NCI-H510A (cell line): ENCODE data around the gene UBE2K.
"Not testable (repeated sequence)": the region's sequence is repeated elsewhere in the genome, so short reads cannot be mapped to it uniquely, and the experiment has no call there.

Experiments
- DNase-seq: peaks from one replicate; lab custom pipeline; 2025; lab: John Stamatoyannopoulos, UW

Gene UBE2K

DNA sequence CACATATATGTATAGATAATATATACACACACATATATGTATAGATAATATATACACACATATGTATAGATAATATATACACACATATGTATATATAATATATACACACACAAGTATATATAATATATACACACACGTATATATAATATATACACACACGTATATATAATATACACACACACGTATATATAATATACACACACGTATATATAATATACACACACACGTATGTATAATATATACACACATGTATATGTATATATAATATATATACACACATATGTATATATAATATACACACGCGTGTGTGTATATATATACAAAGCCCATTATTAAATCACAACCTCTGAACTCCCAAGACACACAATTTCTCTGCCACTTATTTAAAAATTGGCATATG lies 8.0 kb upstream of the UBE2K start:
- DNase-seq, result no peak

DNA sequence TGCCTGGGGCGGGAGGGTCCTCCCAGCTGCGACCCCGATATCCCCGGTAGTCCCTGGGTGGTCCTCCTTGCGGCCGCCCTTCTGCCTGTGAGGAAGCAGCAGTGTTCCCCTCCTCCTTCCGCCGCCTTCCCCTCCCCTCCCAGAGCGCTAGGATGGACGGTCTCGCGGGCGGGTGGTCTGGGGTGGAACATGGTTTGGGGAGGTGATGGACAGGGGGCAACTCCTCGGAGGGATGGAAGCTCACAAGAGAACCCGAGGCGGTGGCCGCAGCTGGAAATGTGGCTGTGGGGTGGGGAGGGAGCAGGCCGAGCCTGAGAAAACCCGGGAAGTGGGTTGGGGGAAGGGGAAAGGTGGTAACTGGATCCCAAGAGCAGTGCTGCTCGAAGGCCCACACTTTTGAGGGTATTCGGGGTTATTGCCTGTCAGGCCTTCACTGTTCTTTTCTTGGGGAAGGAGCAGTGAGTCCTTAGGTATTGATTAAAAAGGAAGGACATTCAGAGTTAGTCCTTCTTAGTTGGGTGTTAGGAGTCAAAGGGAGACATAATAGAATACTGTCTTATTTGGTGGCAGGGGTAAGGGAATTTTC lies 581 bp downstream of the UBE2K start:
- no peak for DNase-seq

DNA sequence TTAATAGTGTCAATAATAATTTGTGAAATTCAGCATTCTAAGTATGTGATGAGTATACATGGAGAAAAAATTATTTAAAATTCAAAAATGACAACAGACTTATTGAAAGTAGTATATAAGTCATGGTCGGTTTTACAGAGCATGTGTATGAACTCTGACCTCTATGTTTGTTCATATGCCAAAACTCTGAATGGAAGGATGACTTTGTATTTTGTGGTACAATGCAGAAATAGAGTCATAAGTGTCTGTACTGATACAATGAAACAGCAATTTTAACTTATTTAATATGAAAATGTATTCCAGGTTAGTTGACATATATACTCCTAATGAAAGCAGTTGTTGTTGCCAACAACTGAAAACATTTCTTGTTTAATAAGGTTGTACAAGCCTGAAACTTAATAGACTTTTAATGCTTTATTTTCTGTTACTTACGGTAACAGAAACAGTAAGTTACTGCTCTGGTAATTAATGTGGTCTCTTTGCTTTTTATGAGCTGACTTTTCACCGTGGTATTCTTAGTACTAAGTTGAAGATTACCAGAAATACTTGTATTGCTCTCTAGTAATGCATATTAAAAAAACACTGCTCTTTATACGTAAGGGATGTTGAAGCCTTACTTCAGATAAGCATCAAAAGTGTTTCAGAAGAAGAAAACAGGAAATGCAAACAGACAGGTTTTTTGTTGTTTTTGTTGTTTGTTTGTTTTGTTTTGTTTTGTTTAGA lies 1.9 kb downstream of the UBE2K start:
- no peak for DNase-seq

DNA sequence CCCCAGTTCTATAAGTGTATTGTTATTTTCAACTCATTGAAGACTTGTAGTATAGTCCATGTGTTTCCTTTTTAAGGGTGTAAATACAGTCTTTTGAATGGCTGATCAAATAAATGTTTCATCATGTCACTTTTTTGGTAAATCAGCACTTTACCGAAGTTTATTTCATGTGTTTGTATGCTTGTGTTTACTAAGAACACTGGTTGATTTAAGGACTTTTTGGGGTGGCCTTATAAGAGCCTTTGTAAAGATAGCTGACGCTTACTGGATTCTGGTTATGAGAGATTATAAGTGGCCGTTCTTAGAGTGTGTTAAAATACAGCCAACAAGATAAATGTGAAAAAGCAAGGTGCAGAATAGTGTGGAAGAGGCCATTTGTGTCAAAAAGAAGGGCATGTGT lies 2.6 kb downstream of the UBE2K start:
- DNase-seq, result no peak

DNA sequence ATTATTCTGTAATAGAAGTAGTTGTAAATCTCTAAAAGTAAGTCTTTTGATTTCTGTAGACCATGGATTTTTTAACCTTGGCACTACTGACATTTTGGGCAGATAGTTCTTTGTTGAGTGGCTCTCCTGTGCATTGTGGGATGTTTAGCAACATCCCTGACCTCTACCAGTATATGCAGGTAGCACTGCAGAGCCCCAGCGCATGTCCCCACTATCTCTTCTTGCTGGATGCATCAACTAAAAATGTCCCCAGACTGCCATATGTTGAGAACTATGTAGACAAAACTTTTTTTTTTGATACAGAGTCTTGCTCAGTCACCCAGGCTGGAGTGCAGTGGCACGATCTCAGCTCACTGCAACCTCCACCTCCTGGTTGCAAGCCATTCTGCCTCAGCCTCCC lies 4.8 kb downstream of the UBE2K start:
- DNase-seq, result no peak

DNA sequence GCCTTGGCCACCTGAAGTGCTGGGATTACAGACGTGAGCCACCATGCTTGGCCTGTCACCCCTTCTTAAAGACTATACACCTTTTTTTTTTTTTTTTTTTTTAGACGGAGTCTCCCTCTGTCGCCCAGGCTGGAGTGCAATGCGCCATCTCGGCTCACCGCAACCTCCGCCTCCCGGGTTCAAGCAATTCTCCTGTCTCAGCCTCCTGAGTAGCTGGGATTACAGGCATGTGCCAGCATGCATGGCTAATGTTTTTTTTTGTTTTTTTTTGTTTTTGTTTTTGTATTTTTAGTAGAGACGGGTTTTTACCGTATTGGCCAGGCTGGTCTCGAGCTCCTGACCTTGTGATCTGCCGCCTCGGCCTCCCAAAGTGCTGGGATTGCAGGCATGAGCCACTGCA lies 6.9 kb downstream of the UBE2K start:
- not testable (repeated sequence) for DNase-seq

DNA sequence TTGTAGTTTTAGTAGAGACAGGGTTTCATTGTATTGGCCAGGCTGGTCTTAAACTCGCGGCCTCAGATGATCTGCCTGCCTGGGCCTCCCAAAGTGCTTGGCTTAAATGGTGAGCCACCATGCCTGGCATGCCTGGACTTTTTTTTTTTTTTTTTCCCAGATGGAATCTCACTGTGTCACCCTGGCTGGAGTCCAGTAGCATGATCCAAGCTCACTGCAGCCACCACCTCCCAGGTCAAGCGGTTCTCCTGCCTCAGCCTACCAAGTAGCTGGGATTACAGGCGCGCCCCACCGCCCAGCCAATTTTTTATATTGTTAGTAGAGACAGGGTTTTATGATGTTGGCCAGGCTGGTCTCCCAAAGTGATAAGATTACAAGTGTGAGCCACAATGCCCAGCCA lies 8.4 kb downstream of the UBE2K start:
- DNase-seq, result no peak

DNA sequence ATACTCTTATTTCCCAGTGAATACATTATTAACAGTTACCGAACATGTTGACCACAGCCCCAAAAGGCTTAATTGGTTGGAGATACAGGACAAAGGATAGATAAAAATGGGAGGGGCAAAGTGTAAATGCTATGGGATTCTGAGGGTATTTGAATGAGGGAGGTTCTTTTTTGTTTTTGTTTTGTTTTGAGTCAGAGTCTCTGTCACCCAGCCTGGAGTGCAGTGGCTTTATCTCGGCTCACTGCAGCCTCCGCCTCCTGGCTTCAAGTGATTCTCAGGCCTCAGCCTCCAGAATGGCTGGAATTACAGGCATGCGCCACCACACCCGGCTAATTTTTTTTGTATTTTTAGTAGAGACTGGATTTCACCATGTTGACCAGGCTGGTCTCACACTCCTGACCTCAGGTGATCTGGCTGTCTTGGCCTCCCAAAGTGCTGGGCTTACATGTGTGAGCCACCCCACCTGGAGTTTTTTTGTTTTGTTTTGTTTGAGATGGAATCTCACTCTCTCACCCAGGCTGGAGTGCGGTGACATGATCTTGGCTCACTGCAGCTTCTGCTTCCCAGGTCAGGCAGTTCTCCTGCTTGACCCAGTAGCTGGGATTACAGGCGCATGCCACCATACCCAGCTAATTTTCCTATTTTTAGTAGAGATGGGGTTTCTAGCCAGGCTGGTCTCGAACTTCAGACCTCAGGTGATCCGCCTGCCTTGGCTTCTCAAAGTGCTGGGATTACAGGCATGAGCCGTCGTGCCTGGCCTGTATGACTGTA lies 9.0 kb downstream of the UBE2K start:
- no peak for DNase-seq

DNA sequence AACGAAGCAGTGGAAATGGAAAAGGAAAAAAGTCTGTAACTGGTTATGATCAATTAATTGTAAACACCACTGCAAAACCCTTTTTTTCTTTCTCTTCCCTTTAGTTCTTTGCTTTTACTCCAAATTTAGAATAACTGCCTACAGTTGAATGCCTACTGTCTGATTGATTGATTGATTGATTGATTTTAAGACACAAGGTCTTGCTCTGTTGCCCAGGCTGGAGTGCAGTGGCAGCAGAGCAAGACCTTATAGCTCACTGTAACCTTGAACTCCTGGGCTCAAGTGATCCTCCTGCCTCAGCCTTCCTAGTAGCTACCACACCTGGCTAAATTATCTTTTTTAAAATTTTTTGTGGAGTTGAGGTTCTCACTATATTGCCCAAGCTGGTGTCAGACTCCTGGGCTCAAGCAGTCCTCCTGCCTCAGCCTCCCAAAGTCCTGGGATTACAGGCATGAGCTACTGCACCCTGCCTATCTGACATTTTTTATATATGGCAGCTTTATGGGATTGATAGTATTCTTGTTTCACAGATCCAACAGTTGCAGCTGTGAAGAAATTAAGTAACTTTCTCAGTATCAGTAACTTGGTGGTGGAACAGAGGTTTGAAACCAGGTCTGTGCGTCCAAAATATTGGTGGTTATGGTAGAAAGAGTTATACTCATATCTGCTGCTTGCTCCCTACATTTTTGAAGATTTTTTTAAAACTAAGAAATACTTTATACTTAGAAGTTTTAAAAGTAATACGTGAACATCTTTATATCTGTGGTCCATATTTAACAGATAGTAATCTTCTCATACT lies 12.4 kb downstream of the UBE2K start:
- no peak for DNase-seq

DNA sequence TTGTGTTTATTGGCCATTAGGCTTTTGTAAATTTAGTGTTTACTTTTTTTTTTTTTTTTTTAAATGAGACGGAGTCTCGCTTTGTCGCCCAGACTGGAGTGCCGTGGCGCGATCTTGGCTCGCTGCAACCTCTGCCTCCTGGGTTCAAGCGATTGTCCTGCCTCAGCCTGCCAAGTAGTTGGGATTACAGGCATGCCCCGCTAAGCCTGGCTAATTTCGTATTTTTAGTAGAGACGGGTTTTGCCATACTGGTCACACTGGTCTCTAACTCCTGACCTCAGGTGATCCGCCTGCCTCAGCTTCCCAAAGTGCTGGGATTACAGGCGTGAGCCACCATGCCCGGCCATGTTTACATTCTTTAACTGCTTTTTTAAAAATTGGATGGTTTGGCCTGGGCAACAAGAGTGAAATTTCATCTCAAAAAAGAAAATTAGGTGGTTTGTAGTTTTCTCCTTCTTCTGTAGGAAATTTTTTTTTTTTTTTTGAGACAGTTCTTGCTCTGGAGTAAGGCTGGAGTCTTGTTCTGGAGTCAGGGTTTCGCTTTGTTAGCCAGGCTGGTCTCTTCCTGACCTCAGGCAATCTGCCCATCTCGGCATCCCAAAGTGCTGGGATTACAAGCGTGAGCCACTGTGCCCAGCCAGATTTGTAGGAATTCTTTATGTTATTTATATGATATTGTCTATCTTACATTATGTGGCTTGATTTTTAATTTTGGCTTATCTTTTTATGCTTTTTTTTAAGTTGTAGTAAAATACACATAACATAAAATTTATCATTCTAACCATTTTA lies 15.1 kb downstream of the UBE2K start:
- no peak for DNase-seq

DNA sequence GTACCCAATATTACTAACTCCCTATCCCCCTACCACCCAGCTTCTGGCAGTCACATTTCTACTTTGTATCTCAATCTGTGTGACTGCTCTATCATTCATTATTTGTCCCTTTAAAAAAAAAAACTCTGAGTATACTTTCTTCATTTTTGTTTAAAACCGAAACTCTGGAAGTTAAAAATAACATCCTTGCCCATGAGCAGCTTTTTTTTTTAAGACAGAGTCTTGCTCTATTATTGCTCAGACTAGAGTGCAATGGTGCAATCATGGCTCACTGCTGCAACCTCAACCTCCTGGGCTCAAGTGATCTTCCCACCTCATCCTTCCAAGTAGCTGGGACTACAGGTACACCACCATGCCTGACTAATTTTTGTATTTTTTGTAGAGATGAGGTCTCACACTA lies 15.8 kb downstream of the UBE2K start:
- no peak for DNase-seq

DNA sequence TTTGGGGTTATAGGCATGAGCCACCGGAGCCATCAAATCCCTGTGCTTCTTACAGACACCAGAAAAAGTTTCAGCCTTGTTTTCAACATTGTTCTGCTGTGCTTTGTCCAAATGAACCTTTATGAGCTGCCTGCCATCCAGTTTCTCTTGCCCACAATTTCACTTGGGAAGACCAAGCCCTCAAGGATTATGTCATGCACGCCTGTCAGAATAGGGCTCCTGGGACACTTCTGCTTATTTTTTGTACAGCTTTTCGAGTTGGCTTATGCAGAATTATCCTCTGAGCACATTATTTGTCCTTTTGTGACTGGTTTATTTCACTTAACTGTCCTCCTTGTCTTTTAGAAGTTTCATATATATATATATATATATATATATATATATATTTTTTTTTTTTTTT lies 16.2 kb downstream of the UBE2K start:
- no peak for DNase-seq

DNA sequence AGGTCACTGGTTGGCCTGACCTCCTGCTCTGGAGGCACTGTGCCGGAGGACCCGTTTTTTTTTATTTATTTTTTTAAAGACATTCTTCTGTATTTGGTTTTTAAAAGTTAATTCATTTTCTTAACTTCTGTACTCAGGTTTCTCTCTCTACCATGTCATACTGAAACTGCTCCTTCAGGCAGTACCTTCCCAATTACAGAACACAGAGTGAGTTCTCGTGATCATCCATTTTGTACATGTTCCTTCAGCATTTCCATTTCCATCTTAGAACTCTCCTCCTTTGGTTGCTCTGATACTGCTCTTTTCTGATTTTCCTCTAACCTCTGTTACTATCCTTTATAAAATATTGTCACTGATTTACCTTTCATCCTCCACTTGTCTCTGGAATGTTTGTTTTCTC lies 17.9 kb downstream of the UBE2K start:
- DNase-seq, result no peak

DNA sequence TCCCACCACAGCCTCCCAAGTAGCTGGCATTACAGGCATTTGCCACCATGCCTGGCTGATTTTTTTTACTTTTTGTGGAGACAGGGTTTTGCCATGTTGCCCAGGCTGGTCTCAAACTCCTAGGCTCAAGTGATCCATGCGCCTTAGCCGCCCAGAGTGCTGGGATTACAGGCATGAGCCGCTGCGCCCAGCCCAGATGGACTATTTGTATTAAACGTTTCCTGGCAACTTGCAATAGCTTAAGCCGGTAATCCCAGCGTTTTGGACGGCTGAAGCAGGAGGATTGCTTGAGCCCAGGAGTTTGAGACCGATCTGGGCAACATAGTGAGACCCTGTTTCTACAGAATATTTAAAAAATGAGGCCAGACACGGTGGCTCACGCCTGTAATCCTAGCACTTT lies 18.4 kb downstream of the UBE2K start:
- DNase-seq, result no peak

DNA sequence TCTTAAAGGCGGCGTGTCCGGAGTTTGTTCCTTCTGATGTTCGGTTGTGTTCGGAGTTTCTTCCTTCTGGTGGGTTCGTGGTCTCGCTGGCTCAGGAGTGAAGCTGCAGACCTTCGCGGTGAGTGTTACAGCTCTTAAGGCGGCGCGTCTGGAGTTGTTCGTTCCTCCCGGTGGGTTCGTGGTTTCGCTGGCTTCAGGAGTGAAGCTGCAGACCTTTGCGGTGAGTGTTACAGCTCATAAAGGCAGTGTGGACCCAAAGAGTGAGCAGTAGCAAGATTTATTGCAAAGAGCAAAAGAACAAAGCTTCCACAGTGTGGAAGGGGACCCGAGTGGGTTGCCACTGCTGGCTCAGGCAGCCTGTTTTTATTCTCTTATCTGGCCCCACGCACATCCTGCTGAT lies 19.8 kb downstream of the UBE2K start:
- not testable (repeated sequence) for DNase-seq

DNA sequence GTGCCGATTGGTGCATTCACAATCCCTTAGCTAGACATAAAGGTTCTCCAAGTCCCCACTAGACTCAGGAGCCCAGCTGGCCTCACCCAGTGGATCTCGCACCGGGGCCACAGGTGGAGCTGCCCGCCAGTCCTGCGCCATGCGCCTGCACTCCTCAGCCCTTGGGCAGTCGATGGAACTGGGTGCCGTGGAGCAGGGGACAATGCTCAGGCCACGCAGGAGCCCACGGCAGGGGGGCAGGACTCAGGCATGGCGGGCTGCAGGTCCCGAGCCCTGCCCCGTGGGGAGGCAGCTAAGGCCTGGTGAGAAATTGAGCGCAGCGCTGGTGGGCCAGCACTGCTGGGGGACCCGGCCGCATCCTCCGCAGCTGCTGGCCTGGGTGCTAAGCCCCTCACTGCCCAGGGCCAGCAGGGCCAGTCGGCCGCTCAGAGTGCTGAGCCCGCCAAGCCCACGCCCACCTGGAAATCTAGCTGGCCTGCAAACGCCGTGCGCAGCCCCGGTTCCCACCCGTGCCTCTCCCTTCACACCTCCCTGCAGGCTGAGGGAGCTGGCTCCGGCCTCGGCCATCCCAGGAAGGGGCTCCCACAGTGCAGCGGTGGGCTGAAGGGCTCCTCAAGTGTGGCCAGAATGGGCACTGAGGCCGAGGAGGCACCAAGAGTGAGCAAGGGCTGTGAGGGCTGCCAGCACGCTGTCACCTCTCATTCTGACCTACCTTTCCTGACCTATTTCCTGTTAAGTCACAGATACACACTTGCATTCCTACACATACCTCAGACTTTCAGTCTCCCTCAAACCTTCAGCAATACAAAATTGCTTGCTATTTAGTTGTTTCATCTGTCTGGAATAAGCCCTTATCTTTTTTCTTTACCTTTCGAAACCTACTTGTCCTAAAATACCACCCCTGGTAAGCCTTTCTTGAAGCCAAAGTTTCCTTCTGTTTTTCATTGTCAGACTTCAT lies 20.7 kb downstream of the UBE2K start:
- DNase-seq, result no peak

DNA sequence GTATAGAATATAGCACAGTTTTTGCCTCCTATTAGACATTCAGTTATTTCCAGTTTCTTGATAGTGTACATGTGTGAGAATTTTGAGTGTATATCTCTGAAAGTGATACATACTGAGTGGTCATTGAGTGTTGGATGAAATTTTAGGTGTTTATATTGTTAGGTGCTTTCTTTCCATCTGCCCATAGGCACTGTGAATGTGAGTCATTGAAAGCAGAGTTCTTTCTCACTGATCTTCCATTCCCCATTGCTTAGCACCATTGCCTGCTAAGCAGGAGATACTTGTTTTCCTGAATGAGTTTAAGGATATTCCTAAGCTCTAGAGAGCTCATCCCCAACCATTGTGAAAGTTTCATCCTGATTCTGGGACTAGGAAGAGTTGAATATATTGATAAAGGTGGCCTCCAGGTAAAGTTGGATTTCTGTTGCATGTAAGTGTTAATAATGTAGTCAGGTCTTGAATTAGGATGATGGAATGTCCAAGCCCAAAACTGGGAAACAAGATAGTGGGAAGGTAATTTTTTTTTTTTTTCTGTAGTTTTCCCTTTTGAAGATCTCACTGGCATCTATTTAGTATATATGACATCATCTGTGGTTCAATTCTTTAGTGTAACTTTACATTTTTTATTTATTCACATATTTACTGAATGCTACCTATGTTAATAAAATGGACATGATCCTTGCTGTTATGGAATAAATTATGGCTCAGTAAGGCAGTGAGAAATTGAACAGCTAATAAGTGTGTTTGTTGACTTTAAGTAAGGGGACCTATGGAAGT lies 22.1 kb downstream of the UBE2K start:
- no peak for DNase-seq

DNA sequence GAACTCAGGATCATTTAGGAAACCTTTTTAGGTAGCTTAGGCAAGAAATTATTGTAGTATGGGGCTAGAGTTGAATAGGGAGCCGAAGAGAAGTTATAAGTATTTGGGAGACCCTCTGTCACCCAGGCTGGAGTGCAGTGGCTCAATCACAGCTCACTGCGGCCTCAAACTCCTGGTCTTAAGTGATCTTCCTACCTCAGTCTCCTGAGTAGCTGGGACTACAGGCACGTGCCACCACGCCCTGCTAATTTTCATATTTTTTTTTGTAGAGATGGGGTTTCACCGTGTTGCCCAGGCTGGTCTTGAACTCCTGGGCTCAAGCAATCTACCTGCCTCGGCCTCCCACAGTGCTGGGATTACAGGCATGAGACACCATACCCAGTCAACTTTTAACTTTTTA lies 23.3 kb downstream of the UBE2K start:
- not testable (repeated sequence) for DNase-seq

DNA sequence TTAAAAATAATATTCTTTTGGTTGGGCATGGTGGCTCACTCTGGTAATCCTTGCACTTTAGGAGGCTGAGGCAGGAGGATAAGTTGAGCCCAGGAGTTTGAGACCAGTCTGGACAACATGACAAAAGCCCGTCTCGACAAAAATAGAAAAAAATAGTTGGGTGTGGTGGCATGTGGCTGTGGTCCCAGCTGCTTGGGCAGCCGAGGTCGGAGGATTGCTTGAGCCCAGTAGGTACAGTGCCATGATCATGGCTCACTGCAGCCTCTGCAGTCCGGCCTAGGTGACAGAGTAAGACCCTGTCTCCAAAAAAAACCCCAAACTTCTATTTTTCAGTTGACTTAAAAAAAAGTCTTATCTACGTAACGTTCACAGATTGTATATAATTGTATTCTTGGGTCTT lies 23.9 kb downstream of the UBE2K start:
- no peak for DNase-seq

DNA sequence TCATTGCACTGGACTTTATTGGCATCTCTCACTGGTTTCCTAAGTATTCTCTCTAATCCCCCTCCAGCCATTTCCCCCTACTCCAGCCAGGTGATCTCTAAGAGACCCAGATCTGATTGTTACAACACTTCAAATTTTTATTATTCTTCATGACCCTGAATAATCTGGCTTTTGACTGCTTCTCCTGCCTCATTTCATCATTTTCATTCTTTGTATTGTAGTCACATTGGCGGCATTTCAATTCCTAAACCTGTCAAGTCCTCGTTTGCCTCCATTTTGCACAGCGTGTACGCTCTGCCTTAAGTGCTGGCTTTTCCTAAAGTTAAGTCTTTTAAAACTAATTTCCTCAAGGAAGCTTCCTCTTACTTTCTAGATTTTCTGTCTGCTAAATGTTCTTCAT lies 31.6 kb downstream of the UBE2K start:
- no peak for DNase-seq
